ENCODE results near the gene PDE6B. TPM values are rescaled to one million over a fixed set of nuclear protein-coding genes. Genes with fewer than 3 reads are reported as not detected.
A peak's percentile ranks its signal among the peaks of the same experiment; 100 is the strongest.
"Not testable (repeated sequence)": the region's sequence is repeated elsewhere in the genome, so short reads cannot be mapped to it uniquely, and the experiment has no call there.

The PDE6B gene
- total RNA-seq, 1 donor from 2014 or later: 2.3 TPM

DNA sequence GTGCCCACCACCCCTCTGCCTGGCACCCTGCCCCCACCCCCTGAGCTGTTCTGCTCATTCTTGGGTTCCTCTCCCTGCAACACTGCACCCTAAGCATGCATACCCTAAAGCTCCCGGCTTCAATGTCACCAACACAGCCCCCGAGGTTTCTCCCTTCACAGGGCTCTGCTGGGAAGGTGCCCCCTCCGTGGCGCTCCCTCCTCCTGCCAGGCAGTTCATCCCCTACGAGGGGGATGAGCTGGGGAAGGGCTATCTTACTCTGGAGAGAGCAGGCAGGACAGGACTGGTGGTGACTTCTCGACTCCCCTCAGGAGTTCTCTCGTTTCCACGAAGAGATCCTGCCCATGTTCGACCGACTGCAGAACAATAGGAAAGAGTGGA is 42.2 kb downstream of the PDE6B start:
- TF ChIP-seq, protein P1, sequence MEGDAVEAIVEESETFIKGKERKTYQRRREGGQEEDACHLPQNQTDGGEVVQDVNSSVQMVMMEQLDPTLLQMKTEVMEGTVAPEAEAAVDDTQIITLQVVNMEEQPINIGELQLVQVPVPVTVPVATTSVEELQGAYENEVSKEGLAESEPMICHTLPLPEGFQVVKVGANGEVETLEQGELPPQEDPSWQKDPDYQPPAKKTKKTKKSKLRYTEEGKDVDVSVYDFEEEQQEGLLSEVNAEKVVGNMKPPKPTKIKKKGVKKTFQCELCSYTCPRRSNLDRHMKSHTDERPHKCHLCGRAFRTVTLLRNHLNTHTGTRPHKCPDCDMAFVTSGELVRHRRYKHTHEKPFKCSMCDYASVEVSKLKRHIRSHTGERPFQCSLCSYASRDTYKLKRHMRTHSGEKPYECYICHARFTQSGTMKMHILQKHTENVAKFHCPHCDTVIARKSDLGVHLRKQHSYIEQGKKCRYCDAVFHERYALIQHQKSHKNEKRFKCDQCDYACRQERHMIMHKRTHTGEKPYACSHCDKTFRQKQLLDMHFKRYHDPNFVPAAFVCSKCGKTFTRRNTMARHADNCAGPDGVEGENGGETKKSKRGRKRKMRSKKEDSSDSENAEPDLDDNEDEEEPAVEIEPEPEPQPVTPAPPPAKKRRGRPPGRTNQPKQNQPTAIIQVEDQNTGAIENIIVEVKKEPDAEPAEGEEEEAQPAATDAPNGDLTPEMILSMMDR (IDR thresholded peaks at IDR 0.05): no peak
- Mint-ChIP-seq H3K36me3 (ENCODE audit: low read depth) (peaks cover 7% of the 10 kb centered on the region), H3K4me3 (ENCODE audit: unreplicated experiment) (no peak overlapping the region), H3K27me3 (ENCODE audit: low read depth) (no peaks in the 10 kb centered on the region), H3K9me3 (ENCODE audit: low read depth) (no peaks in the 10 kb centered on the region), H3K4me1 (ENCODE audit: low read depth) (peaks cover 2% of the 10 kb centered on the region), H3K27ac (ENCODE audit: unreplicated experiment) (peak overlapping the region; percentile 3)
- no peak for DNase-seq (ENCODE audit: low spot score)

DNA sequence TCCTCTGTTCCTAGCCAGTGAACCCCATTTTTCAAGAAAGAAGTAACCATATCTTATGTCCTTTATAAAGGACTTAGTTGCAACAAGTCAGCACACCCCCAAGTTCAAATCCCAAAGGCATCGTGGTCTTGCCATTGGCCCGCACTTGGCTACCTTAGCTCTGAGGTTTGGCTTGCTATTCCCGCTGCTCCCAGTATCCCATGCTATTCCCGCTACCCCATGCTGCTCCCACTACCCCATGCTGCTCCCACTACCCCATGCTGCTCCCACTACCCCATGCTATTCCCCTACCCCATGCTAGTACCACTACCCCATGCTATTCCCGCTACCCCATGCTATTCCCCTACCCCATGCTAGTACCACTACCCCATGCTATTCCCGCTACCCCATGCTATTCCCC is 42.8 kb downstream of the PDE6B start:
- DNase-seq (ENCODE audit: low spot score); H3K27me3 Mint-ChIP-seq (ENCODE audit: low read depth); H3K36me3 Mint-ChIP-seq (ENCODE audit: low read depth); H3K4me1 Mint-ChIP-seq (ENCODE audit: low read depth); H3K27ac Mint-ChIP-seq (ENCODE audit: unreplicated experiment); H3K4me3 Mint-ChIP-seq (ENCODE audit: unreplicated experiment); H3K9me3 Mint-ChIP-seq (ENCODE audit: low read depth): not testable (repeated sequence)

DNA sequence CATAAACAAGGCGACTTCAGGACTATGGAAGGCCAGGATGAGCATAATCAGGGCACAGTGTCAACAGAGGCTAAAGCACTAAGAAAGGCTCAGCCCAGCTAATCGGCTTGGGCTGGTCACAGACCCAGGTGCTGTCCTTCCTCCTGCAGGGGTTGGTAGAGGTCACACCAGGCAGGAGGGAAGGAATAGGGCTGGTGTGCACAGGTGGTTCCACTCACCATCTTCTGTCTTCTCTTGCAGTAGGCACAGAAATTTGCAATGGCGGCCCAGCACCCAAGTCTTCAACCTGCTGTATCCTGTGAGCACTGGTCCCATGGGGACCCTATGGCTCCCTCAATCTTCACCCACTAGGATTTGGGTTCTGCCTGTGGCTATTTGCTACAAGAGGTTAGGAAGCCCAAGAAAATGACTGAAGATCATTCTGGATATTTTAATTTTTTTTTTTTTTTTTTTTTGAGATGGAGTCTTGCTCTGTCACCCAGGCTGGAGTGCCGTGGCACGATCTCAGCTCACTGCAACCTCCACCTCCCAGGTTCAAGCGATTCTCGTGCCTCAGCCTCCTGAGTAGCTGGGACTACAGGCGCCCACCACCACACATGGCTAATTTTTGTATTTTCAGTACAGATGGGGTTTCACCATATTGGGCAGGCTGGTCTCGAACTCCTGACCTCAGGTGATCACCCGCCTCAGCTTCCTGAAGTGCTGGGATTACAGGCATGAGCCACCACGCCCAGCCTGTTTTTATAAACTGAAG is 44.6 kb downstream of the PDE6B start:
- DNase-seq (ENCODE audit: low spot score); H3K27me3 Mint-ChIP-seq (ENCODE audit: low read depth); H3K9me3 Mint-ChIP-seq (ENCODE audit: low read depth); H3K4me3 Mint-ChIP-seq (ENCODE audit: unreplicated experiment); H3K27ac Mint-ChIP-seq (ENCODE audit: unreplicated experiment); H3K4me1 Mint-ChIP-seq (ENCODE audit: low read depth): not testable (repeated sequence)
- peaks cover 12% of the 10 kb centered on the region for H3K36me3 Mint-ChIP-seq (ENCODE audit: low read depth)

DNA sequence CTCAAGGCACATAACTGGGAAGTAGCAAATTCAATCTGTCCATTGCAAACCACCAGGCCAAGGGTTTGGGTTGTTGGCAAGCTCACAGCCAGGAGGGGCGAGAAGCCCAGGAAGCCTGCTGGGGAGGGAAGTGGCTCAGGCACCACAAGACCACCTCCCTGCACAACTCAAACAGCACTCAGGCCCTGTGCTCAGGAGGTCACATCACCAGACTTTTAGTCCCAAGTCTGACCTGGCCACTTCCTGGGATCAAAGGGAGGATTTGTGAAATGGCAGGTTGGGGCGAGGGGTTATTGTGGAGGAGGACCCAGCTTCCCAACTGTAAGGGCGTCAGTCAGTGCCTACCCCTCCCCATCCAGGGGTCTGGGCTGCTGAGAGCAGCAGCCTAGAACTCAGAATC is 46.4 kb downstream of the PDE6B start:
- Mint-ChIP-seq H3K36me3 (ENCODE audit: low read depth) (peaks cover 12% of the 10 kb centered on the region), H3K9me3 (ENCODE audit: low read depth) (no peaks in the 10 kb centered on the region), H3K27me3 (ENCODE audit: low read depth) (no peaks in the 10 kb centered on the region), H3K27ac (ENCODE audit: unreplicated experiment) (no peak overlapping the region), H3K4me1 (ENCODE audit: low read depth) (peaks cover 7% of the 10 kb centered on the region), H3K4me3 (ENCODE audit: unreplicated experiment) (no peak overlapping the region)
- DNase-seq (ENCODE audit: low spot score): no peak
- TF ChIP-seq, protein P1 (IDR thresholded peaks at IDR 0.05): no peak

DNA sequence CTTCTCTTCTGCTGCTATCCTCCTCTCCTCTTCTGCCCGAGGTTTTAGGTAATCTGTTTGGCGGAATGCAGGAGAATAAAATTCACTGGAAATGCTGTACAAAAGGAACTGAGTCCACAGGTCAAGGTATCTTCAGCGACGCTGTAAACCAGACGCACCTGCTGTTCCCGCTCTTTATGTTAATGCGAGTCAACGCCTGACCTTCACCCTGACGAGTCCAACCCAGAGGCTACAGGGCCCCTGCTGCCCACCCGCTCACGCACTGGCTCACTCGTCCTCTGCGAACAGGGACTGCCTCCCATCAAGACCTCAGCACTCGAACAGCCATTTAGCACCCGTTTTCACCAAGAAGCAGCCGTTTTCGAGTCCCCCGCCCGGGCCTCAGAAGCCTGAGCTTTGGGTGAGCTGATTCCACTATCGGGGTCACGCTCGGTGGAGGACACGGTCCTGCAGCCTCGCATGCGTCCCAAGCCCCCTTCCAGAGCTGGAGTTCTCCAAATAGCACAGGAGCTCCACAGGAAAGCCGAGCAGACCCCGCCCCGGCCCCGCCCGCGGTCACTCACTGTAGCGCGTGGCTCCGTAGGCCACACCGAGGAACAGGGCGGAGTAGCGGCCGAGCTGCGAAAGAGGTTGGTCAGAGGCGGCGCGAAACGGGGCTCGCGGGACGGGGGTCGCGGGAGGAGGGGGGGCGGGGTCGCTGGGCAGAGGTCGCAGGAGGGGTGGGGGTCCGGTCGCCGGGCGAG is 48.1 kb downstream of the PDE6B start:
- Mint-ChIP-seq H3K4me1 (ENCODE audit: low read depth) (peaks cover 7% of the 10 kb centered on the region), H3K4me3 (ENCODE audit: unreplicated experiment) (peak overlapping the region; percentile 85), H3K27me3 (ENCODE audit: low read depth) (no peaks in the 10 kb centered on the region), H3K36me3 (ENCODE audit: low read depth) (peaks cover 12% of the 10 kb centered on the region), H3K9me3 (ENCODE audit: low read depth) (no peaks in the 10 kb centered on the region), H3K27ac (ENCODE audit: unreplicated experiment) (peak overlapping the region; percentile 61)
- TF ChIP-seq, protein P1 (IDR thresholded peaks at IDR 0.05): no peak
- DNase-seq (ENCODE audit: low spot score): no peak

- Mint-ChIP-seq H3K27me3 (ENCODE audit: low read depth) (no peaks in the 10 kb centered on the region), H3K4me3 (ENCODE audit: unreplicated experiment) (peak within 1 kb of the TSS; percentile 85), H3K9me3 (ENCODE audit: low read depth) (no peaks in the 10 kb centered on the region), H3K4me1 (ENCODE audit: low read depth) (peaks cover 7% of the 10 kb centered on the region), H3K36me3 (ENCODE audit: low read depth) (peaks cover 12% of the 10 kb centered on the region), H3K27ac (ENCODE audit: unreplicated experiment) (peak within 1 kb of the TSS; percentile 79)
- DNase-seq (ENCODE audit: low spot score): no peak
- TF ChIP-seq, protein P1 (IDR thresholded peaks at IDR 0.05): peak; percentile 92
Measured at GRCh38 chr4:674172-675035, 49.0 kb downstream of the PDE6B start, which contains the start of the genes ATP5ME and MYL5. ATP5ME (minus strand) TSS chr4:674276; CDS start chr4:674247, 29 bp downstream. MYL5 (plus strand) TSS chr4:674542; CDS start chr4:678027, 3,485 bp downstream.
